Colonic mucosa (tissue), 4 donors: ENCODE results near the gene SMR3B. TPM values are rescaled to one million over a fixed set of nuclear protein-coding genes. Genes with fewer than 3 reads are reported as not detected.

ENCODE experiments used
- DNase-seq: peaks from one replicate; pipeline ENCODE4 v3.0.0-alpha.2; 2020
- H3K27ac ChIP-seq: fragments of 200-600 bp; one replicate; pipeline ENCODE4 v1.8.0; 2021
- H3K27me3 ChIP-seq: fragments of 200-600 bp; one replicate; pipeline ENCODE4 v1.8.0; 2021
- H3K36me3 ChIP-seq: fragments of 200-600 bp; one replicate; pipeline ENCODE4 v1.8.0; 2021
- H3K4me1 ChIP-seq: fragments of 200-600 bp; one replicate; pipeline ENCODE4 v1.8.0; 2021; ENCODE audit warnings: mild to moderate bottlenecking
- H3K4me3 ChIP-seq: fragments of 200-600 bp; one replicate; pipeline ENCODE4 v1.8.0; 2021
- H3K9ac ChIP-seq, 2 donors: one replicate each; pipeline ENCODE4 v1.7.0; 2013; ENCODE audit warnings: control low read depth in 2 of 2, low read depth in 2 of 2, low read length in 2 of 2
- H3K9me3 ChIP-seq: fragments of 200-600 bp; one replicate; pipeline ENCODE4 v1.8.0; 2021
- CTCF ChIP-seq: fragments of 200-600 bp; IDR thresholded peaks from one replicate; pipeline ENCODE4 v1.8.0; 2022; ENCODE audit warnings: antibody characterized with exemption, mild to moderate bottlenecking
- intact Hi-C: fragments of 100-400 bp; cut with DNase I; formaldehyde crosslinking; loops from one replicate; pipeline ENCODE4 v1.14.1; 2022
- total RNA-seq, 2 donors: library from RNA; stranded (reverse); fragmentation: NEBNext Ultra II Directional in 1 of 2; extraction: Animal tissue kit (Norgen Biotek cat#: 25700) in 1 of 2; gene quantifications; one replicate each; pipeline ENCODE4 v1.2.1, GENCODE V29; 2021
- donor health status: healthy.
- donor health status: DM: no; HTN: no; CAD: no.
- donor health status: DM: no; HTN: no; CAD: no.

SMR3B gene
- total RNA-seq, 2 donors from 2014 or later, result not detected

- Histone ChIP-seq H3K27ac (no peak overlapping the region), H3K36me3 (no peaks in the 10 kb centered on the region), H3K4me1 (no peaks in the 10 kb centered on the region), H3K9ac (no peak overlapping the region), H3K4me3 (no peak overlapping the region), H3K9me3 (no peaks in the 10 kb centered on the region), H3K27me3 (no peaks in the 10 kb centered on the region)
- DNase-seq, result no peak
- TF ChIP-seq CTCF, result no peak
- intact Hi-C loops, result no loop called here
Observed at GRCh38 chr4:70371987-70372386, 10.9 kb upstream of the SMR3B start.

GRCh38 chr4:70372760-70373159 is 10.2 kb upstream of the SMR3B start:
- H3K27ac ChIP-seq, result no peak overlapping the region
- H3K4me1 ChIP-seq, result no peaks in the 10 kb centered on the region
- H3K9ac ChIP-seq, result no peak overlapping the region
- no peaks in the 10 kb centered on the region for H3K27me3 ChIP-seq
- no peak overlapping the region for H3K4me3 ChIP-seq
- no peaks in the 10 kb centered on the region for H3K9me3 ChIP-seq
- DNase-seq, result no peak
- no peaks in the 10 kb centered on the region for H3K36me3 ChIP-seq
- intact Hi-C loops, result no loop called here
- no peak for TF ChIP-seq CTCF

DNA sequence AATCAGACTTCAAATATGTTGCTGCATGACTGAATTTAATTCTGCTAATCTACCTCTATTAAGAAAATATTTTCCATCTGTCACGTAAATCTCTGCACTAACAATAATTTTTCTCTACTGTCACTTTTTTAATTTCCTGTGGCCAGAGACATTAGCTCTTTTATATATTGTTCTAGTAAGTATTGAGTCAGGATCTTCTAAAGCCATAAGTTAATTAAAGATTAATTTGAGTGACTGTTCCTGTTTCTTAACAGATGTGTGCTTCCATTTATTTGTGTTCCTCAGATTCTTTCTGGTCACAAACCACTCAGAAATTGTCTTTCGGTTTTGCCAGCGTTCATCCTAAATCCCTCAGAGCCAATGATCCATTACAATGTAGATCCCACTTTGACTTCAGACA is 2.4 kb upstream of the SMR3B start:
- Histone ChIP-seq H3K4me1 (no peaks in the 10 kb centered on the region), H3K9ac (no peak overlapping the region), H3K9me3 (no peaks in the 10 kb centered on the region), H3K36me3 (no peaks in the 10 kb centered on the region), H3K4me3 (no peak overlapping the region), H3K27me3 (no peaks in the 10 kb centered on the region), H3K27ac (no peak overlapping the region)
- intact Hi-C loops, result no loop called here
- no peak for DNase-seq
- no peak for TF ChIP-seq CTCF

DNA sequence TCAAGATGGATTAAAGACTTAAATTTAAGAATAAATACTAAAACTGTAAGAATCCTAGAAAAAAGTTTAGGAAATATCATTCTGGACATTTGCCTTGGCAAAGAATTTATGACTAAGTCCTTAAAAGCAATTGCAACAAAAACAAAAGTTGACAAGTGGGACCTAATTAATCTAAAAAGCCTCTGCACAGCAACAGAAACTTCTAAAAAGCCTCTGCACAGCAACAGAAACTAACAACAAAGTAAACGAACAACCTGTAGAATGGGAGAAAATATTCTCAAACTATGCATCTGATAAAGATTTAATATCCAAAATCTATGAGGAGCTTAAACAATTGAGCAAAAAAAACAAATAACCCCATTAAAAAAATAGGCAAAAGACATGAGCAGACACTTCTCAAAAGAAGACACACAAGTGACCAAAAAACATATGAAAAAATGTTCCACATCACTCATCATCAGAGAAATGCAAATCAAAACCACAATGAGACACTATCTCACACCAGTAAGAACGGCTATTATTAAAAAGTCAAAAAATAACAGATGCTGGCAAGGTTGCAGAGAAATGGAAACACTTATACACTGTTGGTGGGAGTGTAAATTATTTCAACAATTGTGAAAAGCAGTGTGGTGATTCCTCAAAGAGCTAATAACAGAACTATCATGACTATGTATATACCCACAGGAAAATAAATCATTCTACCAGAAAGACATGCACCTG is 9.3 kb downstream of the SMR3B start:
- Histone ChIP-seq H3K4me1 (no peaks in the 10 kb centered on the region), H3K9me3 (no peaks in the 10 kb centered on the region), H3K36me3 (no peaks in the 10 kb centered on the region), H3K27me3 (no peaks in the 10 kb centered on the region), H3K27ac (no peak overlapping the region), H3K4me3 (no peak overlapping the region), H3K9ac (no peak overlapping the region)
- TF ChIP-seq CTCF, result no peak
- intact Hi-C loops, result no loop called here
- DNase-seq, result no peak

GRCh38 chr4:70397580-70397979 is 14.6 kb downstream of the SMR3B start, which contains the start of gene OPRPN:
OPRPN (plus strand) TSS chr4:70397940; CDS start chr4:70399286, 1,346 bp downstream.
- Histone ChIP-seq H3K4me3 (no peak within 1 kb of the TSS), H3K9ac (no peak within 1 kb of the TSS)

More at GRCh38 chr4:70397580-70397979, 14.6 kb downstream of the SMR3B start, which contains the start of gene OPRPN:
- no peak for TF ChIP-seq CTCF
- no peak for DNase-seq
- no peaks in the 10 kb centered on the region for H3K36me3 ChIP-seq
- H3K9me3 ChIP-seq, result no peaks in the 10 kb centered on the region
- H3K27ac ChIP-seq, result no peak within 1 kb of the TSS
- H3K4me1 ChIP-seq, result no peaks in the 10 kb centered on the region
- intact Hi-C loops, result no loop called here
- no peaks in the 10 kb centered on the region for H3K27me3 ChIP-seq
